Muscle of leg (tissue), 11 donors: ENCODE results near the gene CCDC157. TPM values are rescaled to one million over a fixed set of nuclear protein-coding genes. Genes with fewer than 3 reads are reported as not detected.

Experiments used
- DNase-seq: peaks from one replicate; pipeline ENCODE4 v3.0.0; 2013
- H3K27ac ChIP-seq: one replicate; pipeline ENCODE4 v1.5.1; 2013; ENCODE audit warnings: mild to moderate bottlenecking, low read length, control low read depth
- H3K27me3 ChIP-seq: one replicate; pipeline ENCODE4 v1.6.1; 2013; ENCODE audit warnings: low read length; ENCODE audit not compliant: control insufficient read depth, insufficient read depth
- H3K36me3 ChIP-seq: one replicate; pipeline ENCODE4 v1.6.1; 2013; ENCODE audit warnings: low read length; ENCODE audit not compliant: control insufficient read depth, insufficient read depth
- H3K4me1 ChIP-seq: one replicate; pipeline ENCODE4 v1.6.1; 2013; ENCODE audit warnings: low read length; ENCODE audit not compliant: control insufficient read depth, insufficient read depth
- H3K4me3 ChIP-seq: one replicate; pipeline ENCODE4 v1.5.1; 2013; ENCODE audit warnings: low read length, control low read depth
- H3K9me3 ChIP-seq: replicated peaks from 2 replicates; pipeline ENCODE4 v1.6.1; 2013; ENCODE audit warnings: low read depth, low read length; ENCODE audit not compliant: control insufficient read depth
- WGBS: methylation state at CpG from one replicate; pipeline ENCODE4 v1.1.5; 2013; ENCODE audit warnings: missing lambda C conversion rate; ENCODE audit not compliant: insufficient coverage; 5-methylcytosine and 5-hydroxymethylcytosine counted together
- polyA plus RNA-seq, 8 donors: library from polyadenylated mRNA; unstranded; fragments of 120-200 nt; gene quantifications; one replicate each; pipeline versions ENCODE4 v1.2.1 to v1.2.3, GENCODE V29; 2013; ENCODE audit warnings: inconsistent platforms in 1 of 8, low replicate concordance in 1 of 8; ENCODE audit not compliant: insufficient read length in 8 of 8, insufficient read depth in 1 of 8
- total RNA-seq: library from RNA; stranded (reverse); fragments of 120-200 nt; gene quantifications from one replicate; pipeline ENCODE4 v1.2.4, GENCODE V29; 2013

The CCDC157 gene
- total and polyA plus RNA-seq, 9 donors = 0.89 to 2.0 (median 1.2) TPM

GRCh38 chr22:30413001-30413400, 56.2 kb downstream of the CCDC157 start:
- Histone ChIP-seq H3K27ac (no peak overlapping the region), H3K27me3 (no peaks in the 10 kb centered on the region), H3K36me3 (peaks cover 41% of the 10 kb centered on the region), H3K4me3 (no peak overlapping the region), H3K9me3 (no peaks in the 10 kb centered on the region), H3K4me1 (peaks cover 2% of the 10 kb centered on the region)
- WGBS = 68% methylated on average over 4 of the region's 4 CpGs
- DNase-seq = no peak

GRCh38 chr22:30413745-30414524, 57.1 kb downstream of the CCDC157 start:
- Histone ChIP-seq H3K9me3 (no peaks in the 10 kb centered on the region), H3K4me3 (no peak overlapping the region), H3K36me3 (peaks cover 48% of the 10 kb centered on the region), H3K4me1 (peaks cover 2% of the 10 kb centered on the region), H3K27me3 (no peaks in the 10 kb centered on the region), H3K27ac (no peak overlapping the region)
- WGBS = 60% methylated on average over 1 of the region's 5 CpGs
- DNase-seq = no peak

GRCh38 chr22:30414525-30415047, 57.8 kb downstream of the CCDC157 start:
- H3K4me1 ChIP-seq = peaks cover 2% of the 10 kb centered on the region
- no peak overlapping the region for H3K27ac ChIP-seq
- 80% methylated on average over 1 of the region's 4 CpGs for WGBS
- peaks cover 46% of the 10 kb centered on the region for H3K36me3 ChIP-seq
- no peak overlapping the region for H3K4me3 ChIP-seq
- no peak for DNase-seq
- no peaks in the 10 kb centered on the region for H3K27me3 ChIP-seq
- H3K9me3 ChIP-seq = no peaks in the 10 kb centered on the region

GRCh38 chr22:30416403-30416802, 59.6 kb downstream of the CCDC157 start:
- H3K4me1 ChIP-seq = peaks cover 2% of the 10 kb centered on the region
- H3K27me3 ChIP-seq = no peaks in the 10 kb centered on the region
- no peaks in the 10 kb centered on the region for H3K9me3 ChIP-seq
- DNase-seq = no peak
- H3K36me3 ChIP-seq = peaks cover 48% of the 10 kb centered on the region
- no peak overlapping the region for H3K4me3 ChIP-seq
- H3K27ac ChIP-seq = no peak overlapping the region
- 79% methylated on average over 2 of the region's 2 CpGs for WGBS

- no peak overlapping the region for H3K27ac ChIP-seq
- H3K9me3 ChIP-seq = no peaks in the 10 kb centered on the region
- no peaks in the 10 kb centered on the region for H3K27me3 ChIP-seq
- H3K4me3 ChIP-seq = no peak overlapping the region
- H3K4me1 ChIP-seq = peaks cover 2% of the 10 kb centered on the region
- H3K36me3 ChIP-seq = peaks cover 46% of the 10 kb centered on the region
- no CpG with 5 or more reads among the region's 1 CpG for WGBS
- no peak for DNase-seq
These were observed 60.0 kb downstream of the CCDC157 start for GRCh38 chr22:30416837-30417236.

GRCh38 chr22:30420347-30421125, 63.7 kb downstream of the CCDC157 start:
- H3K9me3 ChIP-seq = no peaks in the 10 kb centered on the region
- DNase-seq = no peak
- H3K4me1 ChIP-seq = peaks cover 30% of the 10 kb centered on the region
- no peak overlapping the region for H3K4me3 ChIP-seq
- H3K36me3 ChIP-seq = peaks cover 30% of the 10 kb centered on the region
- no peak overlapping the region for H3K27ac ChIP-seq
- no peaks in the 10 kb centered on the region for H3K27me3 ChIP-seq
- WGBS = 63% methylated on average over 3 of the region's 6 CpGs

GRCh38 chr22:30421695-30422480, 65.1 kb downstream of the CCDC157 start:
- 64% methylated on average over 4 of the region's 8 CpGs for WGBS
- DNase-seq = no peak
- Histone ChIP-seq H3K27me3 (no peaks in the 10 kb centered on the region), H3K4me1 (peaks cover 42% of the 10 kb centered on the region), H3K4me3 (no peak overlapping the region), H3K36me3 (peaks cover 19% of the 10 kb centered on the region), H3K27ac (no peak overlapping the region), H3K9me3 (no peaks in the 10 kb centered on the region)

- peaks cover 14% of the 10 kb centered on the region for H3K36me3 ChIP-seq
- no peaks in the 10 kb centered on the region for H3K9me3 ChIP-seq
- DNase-seq = peak; percentile 77
- H3K4me1 ChIP-seq = peaks cover 42% of the 10 kb centered on the region
- H3K27me3 ChIP-seq = no peaks in the 10 kb centered on the region
- WGBS = 25% methylated on average over 12 of the region's 18 CpGs
- peak overlapping the region; percentile 60 for H3K4me3 ChIP-seq
- peak overlapping the region; percentile 98 for H3K27ac ChIP-seq
These were observed 65.9 kb downstream of the CCDC157 start for GRCh38 chr22:30422481-30423300.

GRCh38 chr22:30423301-30423958, 66.6 kb downstream of the CCDC157 start:
- no peak for DNase-seq
- Histone ChIP-seq H3K27me3 (no peaks in the 10 kb centered on the region), H3K4me1 (peaks cover 42% of the 10 kb centered on the region), H3K4me3 (peak overlapping the region; percentile 60), H3K27ac (peak overlapping the region; percentile 98), H3K36me3 (peaks cover 10% of the 10 kb centered on the region), H3K9me3 (no peaks in the 10 kb centered on the region)
- 0% methylated on average over 45 of the region's 45 CpGs for WGBS
